Measurements from ENCODE around the gene PLPPR3.

The PLPPR3 gene

GRCh38 chr19:772730-773436 is 48.9 kb downstream of the PLPPR3 start:
- TF ChIP-seq CTCF (conservative IDR thresholded peaks at IDR 0.05; ENCODE audit: low read depth, low read length), result no peak
- DNase-seq (ENCODE audit: low read depth), result no peak
- no peak overlapping the region for H3K4me3 ChIP-seq (ENCODE audit: low read length)

GRCh38 chr19:772063-772462 is 49.7 kb downstream of the PLPPR3 start:
- no peak for TF ChIP-seq CTCF (conservative IDR thresholded peaks at IDR 0.05; ENCODE audit: low read depth, low read length)
- DNase-seq (ENCODE audit: low read depth), result no peak
- H3K4me3 ChIP-seq (ENCODE audit: low read length), result no peak overlapping the region

GRCh38 chr19:771332-771785 is 50.4 kb downstream of the PLPPR3 start:
- peak; percentile 70 for TF ChIP-seq CTCF (conservative IDR thresholded peaks at IDR 0.05; ENCODE audit: low read depth, low read length)
- no peak for DNase-seq (ENCODE audit: low read depth)

GRCh38 chr19:769616-770015 is 52.1 kb downstream of the PLPPR3 start:
- H3K4me3 ChIP-seq (ENCODE audit: low read length), result no peak overlapping the region
- no peak for TF ChIP-seq CTCF (conservative IDR thresholded peaks at IDR 0.05; ENCODE audit: low read depth, low read length)
- no peak for DNase-seq (ENCODE audit: low read depth)

More at GRCh38 chr19:771332-771785, 50.4 kb downstream of the PLPPR3 start:
- H3K4me3 ChIP-seq (ENCODE audit: low read length), result no peak overlapping the region

GRCh38 chr19:768424-768823 is 53.3 kb downstream of the PLPPR3 start:
- no peak overlapping the region for H3K4me3 ChIP-seq (ENCODE audit: low read length)
- DNase-seq (ENCODE audit: low read depth), result peak; percentile 87
- TF ChIP-seq CTCF (conservative IDR thresholded peaks at IDR 0.05; ENCODE audit: low read depth, low read length), result no peak

GRCh38 chr19:765179-765738 is 56.5 kb downstream of the PLPPR3 start:
- H3K4me3 ChIP-seq (ENCODE audit: low read length), result no peak overlapping the region
- no peak for TF ChIP-seq CTCF (conservative IDR thresholded peaks at IDR 0.05; ENCODE audit: low read depth, low read length)
- DNase-seq (ENCODE audit: low read depth), result no peak

GRCh38 chr19:764301-764700 is 57.5 kb downstream of the PLPPR3 start:
- no peak for TF ChIP-seq CTCF (conservative IDR thresholded peaks at IDR 0.05; ENCODE audit: low read depth, low read length)
- no peak overlapping the region for H3K4me3 ChIP-seq (ENCODE audit: low read length)
- DNase-seq (ENCODE audit: low read depth), result no peak
